Middle frontal gyrus (tissue), 1 donor: ENCODE data around the gene PKNOX1.
"Not testable (repeated sequence)": the region's sequence is repeated elsewhere in the genome, so short reads cannot be mapped to it uniquely, and the experiment has no call there.

Experiments used
- DNase-seq: peaks from one replicate; pipeline ENCODE4 v3.0.0-alpha.2; 2015; ENCODE audit warnings: low spot score; ENCODE audit errors: extremely low spot score

PKNOX1 gene

DNA sequence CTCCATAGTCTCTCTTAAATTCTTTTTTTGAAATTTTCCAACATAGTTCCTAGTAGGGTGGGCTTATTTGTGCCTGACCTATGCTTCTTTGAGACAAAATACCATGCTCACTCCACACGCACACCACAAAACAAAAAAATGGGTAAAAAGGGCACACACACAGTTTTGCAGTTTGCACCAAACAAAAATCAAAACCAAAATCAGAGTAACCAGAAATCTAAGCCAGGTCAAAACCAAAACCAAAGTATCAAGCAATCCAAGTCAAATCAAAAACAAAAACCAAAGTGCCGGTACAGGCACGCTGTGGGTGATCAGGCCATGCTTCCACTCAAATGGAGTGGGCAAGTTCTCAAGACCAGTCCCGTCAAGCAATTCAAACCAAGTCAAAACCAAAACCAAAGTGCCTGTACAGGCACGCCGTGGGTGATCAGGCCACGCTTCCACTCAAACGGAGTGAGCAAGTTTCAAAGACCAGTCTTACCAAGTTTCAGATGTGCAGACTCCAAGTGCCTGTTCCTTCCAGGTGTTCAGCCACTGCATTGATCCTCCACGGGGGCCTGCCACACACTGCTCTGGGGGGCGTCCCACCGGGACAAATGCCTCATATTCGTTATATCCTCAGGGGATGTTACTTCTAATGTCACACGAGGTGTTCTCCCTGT, 25.1 kb upstream of the PKNOX1 start:
- DNase-seq: not testable (repeated sequence)

DNA sequence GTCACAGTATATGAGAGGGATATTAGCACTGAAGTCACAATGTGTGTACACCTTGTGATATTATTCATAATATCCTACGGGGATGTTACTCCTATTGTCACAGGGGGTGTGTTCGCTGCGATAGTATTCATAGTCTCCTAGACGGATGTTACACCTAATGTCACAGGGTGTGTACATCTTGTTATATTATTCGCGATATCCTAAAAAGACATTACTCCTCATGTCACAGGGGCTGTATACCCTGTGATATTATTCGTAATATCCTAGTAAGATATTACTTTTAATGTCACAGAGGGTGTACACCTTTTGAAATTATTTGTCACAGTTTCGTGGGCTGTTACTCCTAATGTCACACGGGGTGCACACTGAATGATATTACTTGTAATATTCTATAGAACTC, 23.2 kb upstream of the PKNOX1 start:
- not testable (repeated sequence) for DNase-seq

DNA sequence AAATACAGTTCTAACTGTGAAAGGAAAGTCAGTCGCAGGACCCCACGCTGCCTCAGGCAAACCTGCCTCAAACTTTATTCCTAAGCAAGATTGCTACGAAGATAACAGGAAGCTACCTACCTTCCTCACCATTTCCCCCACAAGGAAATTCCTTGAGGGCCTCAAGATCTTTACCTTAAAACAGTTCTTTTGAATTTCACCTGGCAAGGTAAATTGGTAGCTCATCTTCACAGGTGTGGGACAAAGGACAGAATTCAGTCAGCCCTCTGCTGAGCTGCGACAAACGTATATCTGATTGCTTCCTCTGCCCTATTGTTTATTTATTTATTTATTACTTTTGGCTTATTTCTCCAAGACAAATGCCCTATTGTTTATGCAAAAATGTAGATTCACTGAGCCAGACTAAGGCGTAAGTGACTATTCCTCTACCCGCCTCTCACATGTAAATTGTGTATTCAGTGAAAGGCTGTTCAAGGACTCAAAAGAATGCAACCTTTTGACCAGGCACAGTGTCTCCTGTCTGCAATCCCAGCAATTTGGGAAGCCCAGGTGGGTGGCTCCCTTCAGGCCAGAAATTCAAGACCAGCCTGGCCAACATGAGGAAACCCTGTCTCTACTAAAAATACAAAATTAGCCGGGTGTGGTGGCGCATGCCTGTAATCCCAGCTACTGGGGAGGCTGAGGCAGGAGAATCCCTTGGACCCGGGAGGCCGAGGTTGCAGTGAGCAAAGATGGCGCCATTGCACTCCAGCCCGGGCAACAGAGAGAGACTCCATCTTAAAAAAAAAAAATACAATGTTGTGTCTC, 17.3 kb upstream of the PKNOX1 start:
- DNase-seq: no peak

DNA sequence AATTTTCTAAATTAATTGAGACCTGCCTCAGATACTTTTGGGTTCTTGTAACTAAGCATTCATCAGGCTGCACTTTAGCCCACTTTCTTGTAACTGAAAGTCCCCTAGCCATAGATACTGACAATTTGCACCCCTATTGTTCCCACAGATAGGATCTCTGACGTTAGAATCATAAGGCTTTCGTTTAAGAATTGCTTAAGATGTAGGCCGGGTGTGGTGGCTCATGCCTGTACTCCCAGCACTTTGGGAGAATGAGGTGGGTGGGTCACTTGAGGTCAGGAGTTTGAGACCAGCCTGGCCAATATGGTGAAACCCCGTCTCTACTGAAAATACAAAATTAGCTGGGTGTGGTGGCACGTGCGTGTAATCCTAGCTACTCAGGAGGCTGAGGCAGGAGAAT, 16.2 kb upstream of the PKNOX1 start:
- not testable (repeated sequence) for DNase-seq

DNA sequence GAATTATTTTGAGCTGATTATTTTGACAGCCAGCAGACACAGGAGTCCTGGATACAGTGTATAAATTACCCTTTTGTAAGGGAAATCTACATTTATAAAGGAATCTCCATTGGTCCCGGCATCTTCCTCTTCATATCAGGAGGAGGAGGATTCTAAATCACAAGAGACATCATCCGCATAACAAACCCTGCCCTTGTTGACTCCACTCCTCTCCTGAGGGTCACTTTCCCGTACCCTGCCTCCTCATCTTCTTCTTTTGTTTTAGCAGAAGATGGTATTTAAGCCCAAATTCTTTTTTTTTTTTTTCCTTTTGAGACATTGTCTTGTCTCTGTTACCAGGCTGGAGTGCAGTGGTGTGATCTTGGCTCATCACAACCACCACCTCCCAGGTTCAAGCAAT, 14.6 kb upstream of the PKNOX1 start:
- DNase-seq: no peak

DNA sequence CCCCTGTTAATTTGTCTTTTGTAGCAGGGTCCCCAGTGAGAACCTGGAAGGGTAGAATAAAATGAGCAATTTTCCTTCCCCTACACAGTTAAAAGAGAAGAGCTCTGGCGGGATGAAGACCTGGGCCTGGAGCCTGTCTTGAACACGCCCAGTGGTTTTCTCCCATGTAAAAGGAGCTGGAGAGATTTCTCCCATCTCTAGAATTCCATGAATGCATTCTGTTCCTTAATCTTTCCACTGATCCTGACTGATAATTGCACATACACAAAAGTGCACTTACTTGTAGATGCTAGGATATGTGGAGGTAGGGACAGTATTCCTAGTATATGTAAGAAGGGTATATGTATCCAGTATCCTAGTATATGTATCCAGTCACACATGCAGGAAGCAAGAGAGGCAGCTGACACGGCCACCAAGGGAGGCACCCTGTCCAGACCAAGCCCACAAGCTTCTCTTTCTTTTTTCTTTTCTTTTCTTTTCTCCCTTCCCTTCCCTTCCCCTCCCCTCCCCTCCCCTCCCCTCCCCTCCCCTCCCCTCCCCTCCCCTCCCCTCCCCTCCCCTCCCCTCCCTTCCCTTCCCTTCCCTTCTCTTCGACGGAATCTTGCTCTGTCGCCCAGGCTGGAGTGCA, 11.9 kb upstream of the PKNOX1 start:
- no peak for DNase-seq

DNA sequence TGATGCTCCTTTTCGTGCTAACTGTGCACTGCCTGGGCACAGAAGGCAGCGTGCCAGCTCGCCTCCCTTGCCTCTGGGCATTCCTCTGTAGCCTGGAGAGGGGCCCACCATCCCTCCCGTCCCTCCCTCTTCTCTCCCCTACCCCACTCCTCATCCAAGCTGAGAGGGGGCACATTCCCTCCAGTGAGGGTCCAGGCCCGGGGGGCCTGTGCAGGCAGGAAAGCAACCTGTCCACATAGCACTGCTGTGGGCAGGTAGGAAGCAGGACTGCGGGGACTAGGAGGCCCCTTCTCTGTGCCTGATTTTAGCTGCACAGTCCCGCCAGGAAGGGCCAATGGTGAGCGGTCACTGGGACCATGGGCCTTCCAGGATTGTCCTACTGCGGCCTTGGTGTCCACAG, 10.3 kb upstream of the PKNOX1 start:
- no peak for DNase-seq

DNA sequence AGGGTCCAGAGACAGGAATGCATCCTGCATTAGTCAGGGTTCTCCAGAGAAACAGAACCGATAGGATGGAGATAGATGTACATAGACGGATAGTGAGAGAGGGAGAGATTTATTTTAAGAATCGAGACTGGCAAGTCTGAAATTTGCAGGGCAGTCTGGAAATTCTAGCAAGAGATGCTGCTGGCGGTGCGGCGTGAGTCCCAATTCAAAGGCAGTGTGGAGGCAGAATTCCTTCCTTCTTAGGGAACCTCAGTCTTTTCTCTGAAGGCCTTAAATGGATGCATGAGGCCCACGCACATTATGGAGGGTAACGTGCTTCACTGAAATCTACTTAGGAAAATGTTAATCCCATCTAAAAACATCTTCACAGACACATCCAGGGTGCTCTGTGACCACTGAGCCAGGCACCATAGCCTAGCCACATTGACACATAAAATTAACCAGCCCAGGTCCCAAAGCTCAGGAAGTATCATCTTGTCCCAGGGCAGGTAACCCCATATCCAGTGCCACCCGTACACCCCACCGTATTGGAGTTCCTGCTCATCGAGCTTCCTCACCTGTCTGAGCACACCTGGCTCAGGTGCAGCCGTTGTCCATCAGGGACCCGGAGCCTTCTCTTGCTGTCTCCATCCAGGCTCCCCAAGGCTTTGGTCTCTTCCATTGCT, 9.7 kb upstream of the PKNOX1 start:
- DNase-seq: peak; percentile 50

DNA sequence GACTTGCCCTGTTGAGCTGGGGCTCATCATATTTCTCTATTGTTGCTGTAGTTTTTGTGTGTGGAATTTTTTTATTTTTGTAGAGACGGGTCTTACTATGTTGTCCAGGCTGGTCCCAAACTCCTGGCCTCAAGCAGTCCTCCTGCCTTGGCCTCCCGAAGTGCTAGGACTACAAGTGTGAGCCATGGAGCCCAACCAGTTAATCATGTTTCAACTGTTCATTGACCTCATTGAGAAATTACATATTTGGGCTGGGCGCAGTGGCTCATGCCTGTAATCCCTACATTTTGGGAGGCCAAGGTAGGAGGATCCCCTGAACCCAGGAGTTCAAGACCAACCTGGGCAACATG, 9.2 kb upstream of the PKNOX1 start:
- DNase-seq: no peak

DNA sequence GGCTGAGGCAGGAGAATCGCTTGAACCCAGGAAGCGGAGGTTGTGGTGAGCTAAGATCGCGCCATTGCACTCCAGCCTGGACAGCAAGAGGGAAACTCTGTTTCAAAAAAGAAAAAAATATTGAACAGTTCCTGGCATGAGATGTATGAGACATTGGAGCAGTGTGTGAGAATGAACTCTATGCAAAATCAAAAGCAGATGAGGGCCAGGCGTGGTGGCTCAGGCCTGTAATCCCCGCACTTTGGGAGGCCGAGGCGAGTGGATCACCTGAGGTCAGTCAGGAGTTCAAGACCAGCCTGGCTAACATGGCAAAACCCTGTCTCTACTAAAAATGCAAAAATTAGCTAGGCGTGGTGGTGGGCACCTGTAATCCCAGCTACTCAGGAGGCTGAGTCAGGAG, 6.7 kb upstream of the PKNOX1 start:
- not testable (repeated sequence) for DNase-seq

DNA sequence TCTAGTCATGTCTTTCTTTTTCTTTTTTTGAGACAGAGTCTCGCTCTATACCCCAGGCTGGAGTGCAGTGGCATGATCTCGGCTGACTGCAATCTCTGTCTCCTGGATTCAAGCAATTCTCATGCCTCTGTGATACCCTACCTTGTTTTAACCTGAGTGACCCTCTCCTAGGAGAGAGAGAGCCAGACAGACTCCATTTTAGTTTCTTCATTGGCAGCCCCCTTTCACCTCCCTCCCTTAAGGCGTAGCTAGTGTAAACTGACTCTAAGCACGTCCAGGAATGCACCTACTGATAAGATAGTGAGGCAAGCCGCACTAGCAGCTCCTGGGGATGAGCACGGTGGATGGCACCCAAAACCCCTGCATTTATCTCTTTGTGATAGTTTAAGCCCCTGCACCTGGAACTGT, 5.2 kb upstream of the PKNOX1 start:
- DNase-seq: no peak

DNA sequence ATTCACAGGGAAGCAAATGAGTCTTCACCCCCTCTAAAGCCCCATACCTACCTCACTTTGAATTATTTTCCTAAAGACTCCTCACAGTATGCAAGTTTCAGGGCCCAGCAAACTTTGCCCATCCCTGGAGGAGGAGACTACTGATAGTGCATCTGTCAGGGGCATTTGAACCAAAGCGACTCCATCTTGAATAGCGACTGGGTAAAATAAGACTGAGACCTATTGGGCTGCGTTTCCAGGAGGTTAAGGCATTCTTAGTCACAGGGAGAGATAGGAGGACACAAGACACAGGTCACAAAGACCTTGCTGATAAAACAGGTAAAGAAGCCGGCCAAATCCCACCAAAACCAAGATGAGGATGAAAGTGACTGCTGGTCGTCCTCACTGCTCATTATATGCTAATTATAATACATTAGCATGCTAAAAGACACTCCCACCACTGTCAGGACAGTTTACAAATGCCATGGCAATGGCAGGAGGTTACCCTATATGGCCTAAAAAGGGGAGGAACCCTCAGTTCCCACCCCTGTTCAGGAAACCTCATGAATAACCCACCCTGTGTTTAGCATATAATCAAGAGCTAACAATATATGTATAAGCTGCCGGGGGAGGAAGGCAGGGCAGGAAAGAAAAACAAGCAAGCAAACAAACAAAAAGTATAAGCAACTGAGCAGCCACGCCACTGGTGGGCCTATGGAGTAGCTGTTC, 3.3 kb upstream of the PKNOX1 start:
- DNase-seq: no peak

DNA sequence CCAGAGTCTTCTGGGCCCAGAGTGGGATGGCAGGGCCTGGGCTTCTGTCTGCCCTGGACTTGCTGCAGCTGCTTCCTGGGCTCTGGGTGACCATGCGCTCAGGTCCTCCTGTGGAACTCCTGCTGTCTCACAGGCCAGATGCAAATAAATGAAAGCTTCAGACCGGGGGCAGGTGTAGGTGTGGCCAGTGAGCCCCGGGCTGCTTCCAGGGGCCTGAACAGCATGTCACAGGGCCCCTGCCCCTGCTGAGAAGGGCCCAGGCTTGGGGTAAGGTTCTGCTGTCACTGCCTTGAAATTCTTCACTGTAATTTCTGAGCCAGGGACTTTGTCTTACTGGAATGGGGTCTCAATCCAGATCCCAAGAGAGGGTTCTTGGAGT, 2.5 kb upstream of the PKNOX1 start:
- DNase-seq: no peak

DNA sequence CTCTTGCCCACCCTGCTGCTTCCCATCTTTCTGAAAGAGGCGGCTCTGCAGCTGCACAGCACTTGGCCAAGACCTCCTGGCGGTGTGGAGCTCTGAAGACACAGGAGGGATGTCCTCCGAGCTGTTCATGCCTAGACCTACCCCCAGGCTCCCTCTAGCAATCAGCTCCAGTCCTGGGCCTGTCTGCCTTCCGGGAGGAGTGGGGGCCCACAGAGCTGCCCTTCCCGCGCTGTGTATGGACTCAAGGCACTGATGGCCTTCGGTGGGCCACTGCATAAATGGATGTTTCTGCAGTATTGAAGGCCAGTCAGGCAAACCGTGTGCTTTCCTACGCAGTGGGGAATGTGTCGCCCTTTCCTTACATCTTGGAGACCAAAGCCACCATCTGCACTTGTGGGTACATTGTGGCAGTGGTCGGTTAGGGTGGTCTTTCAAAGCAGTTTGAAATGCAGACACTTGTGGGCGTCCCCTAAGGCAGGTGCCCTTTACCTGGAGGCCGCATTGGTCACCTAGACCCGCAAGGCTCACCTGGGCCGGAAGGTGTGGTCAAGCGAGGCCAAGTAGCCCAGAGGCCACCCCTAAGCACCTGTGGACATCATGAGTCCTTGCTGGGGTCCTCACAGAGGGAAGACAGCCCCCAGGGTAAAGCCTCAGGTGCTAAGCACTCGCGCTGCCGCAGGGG, 912 bp upstream of the PKNOX1 start:
- no peak for DNase-seq

DNA sequence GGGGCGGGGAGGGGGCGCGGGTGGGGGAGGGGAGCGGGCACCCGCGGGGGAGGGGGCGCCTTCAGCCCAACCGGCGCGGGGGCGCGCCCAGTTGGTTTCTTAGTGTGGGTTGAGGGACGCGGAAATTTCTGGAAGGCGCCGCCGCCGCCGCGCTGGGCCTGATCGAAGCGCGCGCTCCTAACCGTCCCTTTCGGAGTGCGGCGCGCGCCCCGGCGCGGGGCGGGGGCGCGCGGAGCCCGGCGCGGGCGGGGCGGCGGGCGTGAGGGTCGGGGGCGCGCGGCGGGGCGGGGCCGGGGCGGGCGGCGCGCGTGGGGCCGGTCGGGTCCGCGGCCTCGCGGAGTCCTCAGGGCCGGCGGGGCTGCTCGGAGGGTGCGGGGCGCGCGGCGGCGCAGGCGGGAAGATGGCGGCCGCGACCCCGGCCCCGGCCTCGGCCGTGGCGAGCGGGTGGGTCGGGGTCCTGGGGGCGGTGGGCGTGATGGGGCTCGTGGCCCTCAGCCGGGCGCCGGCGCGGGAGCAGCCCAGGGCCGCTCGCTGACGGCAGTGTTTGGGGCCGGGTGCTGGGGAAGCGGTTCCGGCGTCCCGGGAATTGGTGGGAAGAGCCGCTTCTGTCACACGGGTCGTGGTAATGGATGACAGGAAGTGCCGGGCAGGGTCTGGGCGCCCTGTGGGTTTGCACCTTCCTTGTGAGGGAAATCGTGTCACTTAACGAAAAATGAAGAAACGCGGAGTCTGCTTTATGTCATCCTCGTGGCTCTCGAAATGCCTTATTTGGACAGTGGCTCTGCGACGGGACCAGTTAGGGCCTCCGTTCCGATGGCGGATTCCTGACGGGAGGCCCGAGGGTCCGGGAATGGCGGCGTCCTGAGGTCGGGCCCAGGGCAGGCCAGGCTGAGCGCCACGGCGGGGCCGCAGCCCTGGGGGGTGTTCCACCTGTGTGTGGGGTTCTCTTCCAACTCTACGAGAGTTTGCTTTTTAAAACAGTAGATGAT, 764 bp downstream of the PKNOX1 start:
- peak; percentile 50 for DNase-seq

DNA sequence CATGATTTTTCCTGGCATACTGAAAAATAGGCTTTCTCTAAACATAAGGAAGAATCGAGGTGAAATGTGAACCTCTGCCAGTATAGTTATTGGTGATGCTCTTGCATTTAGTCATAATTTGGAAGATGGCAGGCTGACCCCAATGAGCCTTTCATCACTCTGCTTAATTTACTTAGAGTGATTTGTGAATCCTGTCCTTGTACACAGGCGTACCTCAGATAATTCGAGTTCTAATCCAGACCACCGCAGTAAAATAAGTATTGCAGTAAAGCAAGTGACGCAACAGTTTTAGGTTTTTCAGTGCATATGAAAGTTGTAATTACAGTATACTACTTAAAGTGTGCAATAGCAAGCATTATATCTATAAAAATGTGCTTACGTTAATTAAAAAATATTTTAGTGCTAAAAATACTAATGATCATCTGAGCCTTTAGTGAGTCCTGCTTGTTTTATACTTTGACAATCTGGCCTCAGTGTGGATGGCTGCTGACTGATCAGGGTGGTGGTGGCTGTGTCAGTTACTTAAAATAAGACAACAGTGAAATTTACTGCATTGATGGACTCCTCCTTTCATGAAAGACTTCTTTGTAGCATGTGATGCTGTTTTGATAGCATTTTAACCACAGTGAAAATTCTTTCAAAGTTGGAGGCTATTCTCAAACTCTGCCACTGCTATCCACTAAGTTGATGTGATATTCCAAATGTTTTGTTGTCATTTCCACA, 1.7 kb downstream of the PKNOX1 start:
- DNase-seq: no peak

DNA sequence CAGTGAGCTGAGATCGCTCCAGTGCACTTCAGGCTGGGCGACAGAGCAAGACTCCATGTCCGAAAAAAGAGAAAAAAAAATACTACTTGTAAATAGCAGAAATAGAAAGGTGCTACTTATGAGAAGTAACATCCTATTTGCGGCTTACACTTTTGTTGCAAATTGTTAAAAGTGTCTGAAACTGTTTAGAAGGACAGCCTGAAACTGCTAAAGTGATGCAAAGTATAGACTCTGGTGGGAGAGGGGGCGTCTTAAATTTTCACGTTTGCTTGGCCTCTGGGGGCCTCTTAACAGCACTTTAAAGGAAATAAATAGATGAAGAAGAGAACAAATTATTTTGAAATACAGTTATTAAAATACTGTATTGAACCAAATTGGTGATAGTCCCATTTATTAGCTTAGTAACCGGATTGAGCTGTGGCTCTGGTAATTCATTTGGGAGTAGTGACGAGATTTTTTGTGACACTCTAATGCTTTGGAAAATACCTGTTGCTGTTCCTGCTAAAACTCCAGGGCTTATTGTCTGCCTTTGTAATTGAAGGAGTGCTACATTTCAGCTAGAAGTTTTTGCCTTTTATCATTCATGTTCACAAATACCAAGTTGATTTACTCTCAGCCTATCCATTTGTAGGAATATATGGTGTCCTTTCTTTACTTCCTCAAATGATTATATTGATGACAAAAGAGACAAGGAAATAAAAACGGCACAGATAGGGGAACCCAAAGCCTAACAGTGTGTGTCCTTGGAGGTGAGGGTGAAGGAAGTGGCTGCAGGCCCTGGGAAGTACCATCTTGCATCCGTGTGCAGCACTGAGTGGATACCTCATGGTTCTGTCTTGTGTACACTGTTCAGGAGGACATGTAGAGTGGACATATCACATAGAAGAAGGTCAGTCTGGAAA, 6.2 kb downstream of the PKNOX1 start:
- DNase-seq: no peak

DNA sequence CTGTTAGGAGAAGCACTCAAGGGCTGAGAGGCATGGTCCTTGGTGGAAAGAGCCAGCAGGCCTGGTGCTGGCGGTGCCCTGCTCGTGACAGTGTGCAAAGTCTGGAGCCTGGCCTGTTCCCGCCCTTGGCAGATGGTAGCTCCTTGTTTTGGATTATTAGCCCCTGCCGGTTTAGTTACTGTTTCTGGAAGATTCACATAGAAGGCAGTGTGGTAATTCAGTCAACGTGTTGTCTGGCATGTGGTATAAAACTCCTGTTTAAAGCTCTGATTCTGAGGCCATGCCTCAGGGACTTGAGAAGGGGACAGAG, 6.8 kb downstream of the PKNOX1 start:
- no peak for DNase-seq
